K562 (cell line): ENCODE measurements around the gene FAAP100. TPM values are rescaled to one million over a fixed set of nuclear protein-coding genes. Genes with fewer than 3 reads are reported as not detected.
A peak's percentile ranks its signal among the peaks of the same experiment; 100 is the strongest.

Experiments
- ATAC-seq: fragments of 200-7000 bp; cut with Tn5 transposase; 3 replicates; pipeline ENCODE4 v1.9.1; 2020; ENCODE audit warnings: moderate library complexity
- BruUV-seq: library from RNA; stranded (reverse); fragments of 400-500 nt; replicated peaks from 2 replicates; lab custom pipeline; 2021; lab: Mats Ljungman, UMichigan
- CTCF ChIA-PET: fragments of 300-600 bp; formaldehyde crosslinking; extraction: SDS; loops from one replicate; lab custom pipeline; 2021; ENCODE audit warnings: low intra/inter-chr PET ratio; lab: Yijun Ruan, JAX
- POLR2A ChIA-PET: fragments of 300-600, 350-650 bp; sonication (Branson Sonifier 250); formaldehyde crosslinking; extraction: SDS; loops from one replicate; lab custom pipeline; 2021; ENCODE audit warnings: antibody characterized with exemption, inconsistent platforms; lab: Yijun Ruan, JAX
- DNase-seq, 4 experiments: peaks; one replicate each; pipeline versions ENCODE4 v3.0.0 to v3.0.0-alpha.2; 2011 to 2018; ENCODE audit warnings: low spot score in 3 of 4, mixed read lengths in 3 of 4; ENCODE audit errors: extremely low read depth in 1 of 4
- FAIRE-seq: peaks from 2 replicates; lab custom pipeline; 2011; peaks lifted over from hg19 to GRCh38; lab: Jason Lieb, UNC
- H2AFZ ChIP-seq: 2 replicates; pipeline ENCODE4 v1.6.0; 2011; ENCODE audit warnings: low read depth, low read length, control low read depth, inconsistent platforms
- H3K27ac ChIP-seq: fragments of 200-600 bp; 3 replicates; pipeline ENCODE4 v1.8.0; 2011; ENCODE audit warnings: low read depth, mild to moderate bottlenecking, control low read depth, inconsistent platforms, low read length, moderate library complexity, mixed read lengths; ENCODE audit errors: extremely low read depth
- H3K27me3 ChIP-seq, 2 experiments: fragments of 300-600 bp in 1 of 2; 2 replicates in 1 of 2; 3 replicates in 1 of 2; pipeline versions ENCODE4 v1.6.0 to v1.8.0; 2011; ENCODE audit warnings: inconsistent platforms in 2 of 2, low read length in 2 of 2, mild to moderate bottlenecking in 1 of 2, mixed read lengths in 1 of 2, moderate library complexity in 1 of 2; ENCODE audit not compliant: control insufficient read depth in 2 of 2, insufficient read depth in 2 of 2
- H3K36me3 ChIP-seq: fragments of 300-600 bp; 3 replicates; pipeline ENCODE4 v1.8.0; 2011; ENCODE audit warnings: mild to moderate bottlenecking, low read length, inconsistent platforms; ENCODE audit not compliant: control insufficient read depth, insufficient read depth
- H3K4me1 ChIP-seq, 2 experiments: fragments of 200-600 bp in 1 of 2; replicated peaks in 1 of 2; 2 replicates in 1 of 2; 3 replicates in 1 of 2; pipeline versions ENCODE4 v1.5.1 to v1.8.0; 2011; ENCODE audit warnings: inconsistent platforms in 2 of 2, low read length in 2 of 2, mild to moderate bottlenecking in 1 of 2, mixed read lengths in 1 of 2, moderate library complexity in 1 of 2; ENCODE audit not compliant: control insufficient read depth in 2 of 2, insufficient read depth in 2 of 2
- H3K4me2 ChIP-seq: 2 replicates; pipeline ENCODE4 v1.6.1; 2011; ENCODE audit warnings: low read length, control low read depth, inconsistent platforms, mixed read lengths; ENCODE audit not compliant: insufficient read depth
- H3K4me3 ChIP-seq: fragments of 200-600 bp; sonication (generic), shearing (Covaris generic); 2 replicates; pipeline ENCODE4 v1.5.1; 2016; ENCODE audit warnings: control low read depth, inconsistent platforms
- H3K79me2 ChIP-seq: fragments of 200-600 bp; 3 replicates; pipeline ENCODE4 v1.8.0; 2011; ENCODE audit warnings: low read length, inconsistent platforms; ENCODE audit not compliant: control insufficient read depth, insufficient read depth
- H3K9ac ChIP-seq, 2 experiments: 2 replicates each; pipeline versions ENCODE4 v1.6.0 to v1.6.1; 2011; ENCODE audit warnings: low read depth in 2 of 2, low read length in 2 of 2, control low read depth in 1 of 2, inconsistent platforms in 1 of 2, mild to moderate bottlenecking in 1 of 2, mixed read lengths in 1 of 2; ENCODE audit not compliant: insufficient read depth in 1 of 2
- H3K9me1 ChIP-seq: one replicate; pipeline ENCODE4 v1.6.0; 2011; ENCODE audit warnings: inconsistent platforms, mild to moderate bottlenecking, low read length, moderate library complexity; ENCODE audit not compliant: control insufficient read depth, insufficient read depth
- H3K9me3 ChIP-seq: replicated peaks from 2 replicates; pipeline ENCODE4 v1.5.1; 2011; ENCODE audit warnings: low read depth, low read length, inconsistent platforms; ENCODE audit not compliant: control insufficient read depth, insufficient read depth
- H4K20me1 ChIP-seq: replicated peaks from 2 replicates; pipeline ENCODE4 v1.6.1; 2011; ENCODE audit warnings: low read length, inconsistent platforms, mixed read lengths; ENCODE audit not compliant: control insufficient read depth, insufficient read depth
- ETV1 ChIP-seq: fragments of 450-650 bp; conservative IDR thresholded peaks from 2 replicates; pipeline ENCODE4 v1.6.1; 2016; ENCODE audit warnings: missing genetic modification characterization, control low read depth, low read depth, missing compliant biosample characterization
- KLF16 ChIP-seq: IDR thresholded peaks from 2 replicates; pipeline ENCODE4 v1.6.1; 2016; ENCODE audit warnings: antibody characterized with exemption
- POLR2G ChIP-seq: fragments of 200-400 bp; formaldehyde crosslinking; IDR thresholded peaks from 2 replicates; pipeline ENCODE4 v1.6.1; 2017; ENCODE audit warnings: low read depth, mild to moderate bottlenecking, antibody characterized with exemption, low read length, moderate library complexity
- RBFOX2 ChIP-seq: fragments of 200-400 bp; formaldehyde crosslinking; IDR thresholded peaks from 2 replicates; pipeline ENCODE4 v1.6.1; 2017; ENCODE audit warnings: low read depth, mild to moderate bottlenecking, low read length, moderate library complexity
- SUPT5H ChIP-seq: fragments of 450-650 bp; IDR thresholded peaks from 2 replicates; pipeline ENCODE4 v1.6.1; 2016
- WGBS: fragments of 100-300 bp; shearing (Covaris generic); methylation state at CpG from one replicate; pipeline ENCODE4 v1.1.6; 2016; ENCODE audit warnings: low coverage, mixed read lengths; ENCODE audit not compliant: insufficient coverage; ENCODE audit errors: missing lambda C conversion rate; 5-methylcytosine and 5-hydroxymethylcytosine counted together
- in situ Hi-C: fragments of 300-500 bp; cut with MboI; formaldehyde crosslinking; loops from 4 replicates; pipeline ENCODE4 v1.15.0; 2018; ENCODE audit warnings: inconsistent platforms, mixed read lengths
- intact Hi-C: fragments of 100-400 bp; cut with micrococcal nuclease; formaldehyde crosslinking; loops from 2 replicates; pipeline ENCODE4 v1.14.2; 2022
- polyA plus RNA-seq, 8 experiments: library from polyadenylated mRNA; depleted of rRNA in 4 of 8; stranded (reverse) in 5 of 8; unstranded in 3 of 8; fragments of >200 nt; fragmentation: Nextera tagmentation in 2 of 8; fragmentation: Illumina TruSeq in 1 of 8; extraction: Ambion mirVana in 2 of 8; extraction: Trizol in 1 of 8; gene quantifications; 2 replicates each; pipeline versions ENCODE4 v1.2.1 to v1.2.3, GENCODE V29; 2011 to 2014; ENCODE audit warnings: inconsistent platforms in 1 of 8, missing spikeins in 1 of 8
- total RNA-seq, 7 experiments: library from RNA; depleted of rRNA in 6 of 7; stranded (reverse); fragments of >200 nt in 6 of 7; fragmentation: Illumina TruSeq in 2 of 7; extraction: Trizol in 2 of 7; gene quantifications; 2 replicates each; pipeline versions ENCODE4 v1.2.1 to v1.2.3, GENCODE V29; 2011 to 2021; ENCODE audit warnings: low replicate concordance in 1 of 7

Gene FAAP100
- total and polyA plus RNA-seq, 9 of the 15 experiments (the other 6 are each of a cell fraction or from before 2014, with no cell fraction given), result 0.31 to 51.2 (median 12.6) TPM

DNA sequence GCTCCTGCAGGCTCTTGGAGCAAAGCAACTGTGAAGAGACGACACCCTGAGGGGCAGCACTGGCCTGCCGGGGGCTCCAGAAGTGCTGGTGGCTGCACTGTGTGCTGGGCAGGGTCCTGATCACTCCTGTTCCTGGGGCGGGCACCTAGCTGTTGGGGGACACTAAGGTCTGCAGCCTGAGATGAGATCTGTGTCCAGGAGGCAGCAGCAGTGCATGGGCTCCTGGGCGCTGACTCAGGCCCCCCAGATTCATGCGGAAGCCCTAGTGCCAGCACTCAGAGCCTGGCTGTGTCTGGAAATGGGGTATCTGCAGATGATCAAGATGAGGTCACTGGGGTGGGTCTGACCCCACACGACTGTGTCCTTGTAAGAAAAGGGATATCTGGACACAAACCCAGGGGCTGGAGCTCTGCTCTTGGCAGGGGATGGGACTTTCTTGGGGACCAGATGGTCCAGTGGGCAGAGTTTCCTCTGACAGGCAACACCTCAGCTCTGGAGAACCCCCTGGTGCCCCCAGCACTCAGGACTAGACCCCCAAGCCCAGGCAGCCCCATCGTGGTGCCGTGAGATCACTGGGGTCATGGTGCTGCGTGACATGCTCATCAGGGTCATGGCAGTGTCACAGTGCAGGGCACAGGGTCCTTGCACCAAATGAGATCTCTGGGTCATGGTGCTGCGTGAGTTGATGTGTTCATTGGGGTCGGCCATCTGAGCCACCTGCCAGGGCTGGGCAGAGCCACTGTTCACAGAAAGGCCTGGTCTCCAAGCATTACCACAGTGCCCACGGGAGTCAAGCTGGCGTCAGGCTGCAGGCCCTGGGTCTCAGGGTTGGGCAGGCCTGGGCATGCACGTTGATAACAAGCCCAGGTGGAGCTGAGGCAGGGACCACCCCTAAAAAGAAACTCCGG, 9.5 kb downstream of the FAAP100 start:
- ChIA-PET CTCF (no interaction called here), POLR2A (interaction anchor here (0.6 to 2.5 kb wide), 5 partner anchors 9 to 449 kb away, joined by 3 to 12 read pairs (median 3); partner anchors contain the start of gene FAAP100)
- Histone ChIP-seq H2AFZ (no peak overlapping the region), H4K20me1 (peaks cover 9% of the 10 kb centered on the region; the same call in 1 of the 2 replicates), H3K4me2 (no peak overlapping the region), H3K9me1 (no peaks in the 10 kb centered on the region), H3K27ac (no peak overlapping the region), H3K27me3 (no peaks in the 10 kb centered on the region), H3K79me2 (no peaks in the 10 kb centered on the region), H3K36me3 (peaks cover 79% of the 10 kb centered on the region; the same call in 2 of the 3 replicates), H3K9me3 (no peaks in the 10 kb centered on the region), H3K4me3 (no peak overlapping the region), H3K4me1 (peaks cover 0 to 49% of the 10 kb centered on the region in 2 experiments; a peak in 1 of 5 replicates), H3K9ac (peak overlapping the region in 1 of 2 experiments; percentile 76; a peak in 1 of 4 replicates)
- intact Hi-C loops, result no loop called here
- FAIRE-seq (no peak), ATAC-seq (no peak), DNase-seq (no peak)
- TF ChIP-seq RBFOX2 (peak; percentile 8; the same call in 1 of the 2 replicates), POLR2G (peak; percentile 19; the same call in 1 of the 2 replicates), ETV1 (tag) (no peak)
- in situ Hi-C loops, result no loop called here
- BruUV-seq, result no TSS peak
- 79% methylated on average over 15 of the region's 15 CpGs for WGBS

GRCh38 chr17:81541123-81541522, 11.0 kb downstream of the FAAP100 start:
- no peak overlapping the region for H2AFZ ChIP-seq
- no peak overlapping the region for H3K4me2 ChIP-seq
- no peak overlapping the region for H3K9ac ChIP-seq
- in situ Hi-C loops (no loop called here), intact Hi-C loops (no loop called here)
- H3K27me3 ChIP-seq, result no peaks in the 10 kb centered on the region
- peaks cover 13% of the 10 kb centered on the region; the same call in 1 of the 2 replicates for H4K20me1 ChIP-seq
- H3K36me3 ChIP-seq, result peaks cover 63% of the 10 kb centered on the region; the same call in 2 of the 3 replicates
- no peaks in the 10 kb centered on the region for H3K79me2 ChIP-seq
- FAIRE-seq (no peak), DNase-seq (no peak), ATAC-seq (no peak)
- TF ChIP-seq KLF16, result no peak
- TF ChIP-seq SUPT5H, result peak; percentile 39; the same call in 1 of the 2 replicates
- no peak overlapping the region for H3K27ac ChIP-seq
- BruUV-seq, result no TSS peak
- peaks cover 0 to 54% of the 10 kb centered on the region in 2 experiments; a peak in 2 of 5 replicates for H3K4me1 ChIP-seq
- 95% methylated on average over 16 of the region's 17 CpGs for WGBS
- H3K4me3 ChIP-seq, result no peak overlapping the region
- ChIA-PET CTCF (no interaction called here), POLR2A (no interaction called here)
- no peaks in the 10 kb centered on the region for H3K9me3 ChIP-seq
- peaks cover under 1% of the 10 kb centered on the region for H3K9me1 ChIP-seq
